8988T (cell line): ENCODE data around the gene LRRC14B.
A peak's percentile ranks its signal among the peaks of the same experiment; 100 is the strongest.

Source experiments
- DNase-seq: peaks from one replicate; pipeline ENCODE4 v3.0.0; 2011

Gene LRRC14B

GRCh38 chr5:191036-191948 is at the start of gene LRRC14B:
TSS of gene LRRC14B (plus strand) at chr5:191495. CDS start at chr5:191539, 44 bp downstream.
- peak; percentile 34 for DNase-seq

GRCh38 chr5:141761-142160 is 49.5 kb upstream of the LRRC14B start:
- peak; percentile 51 for DNase-seq

- DNase-seq = no peak
These were observed 49.0 kb upstream of the LRRC14B start for GRCh38 chr5:142246-142810.

GRCh38 chr5:143041-143440 is 48.3 kb upstream of the LRRC14B start:
- peak; percentile 41 for DNase-seq

- no peak for DNase-seq
These were observed 46.4 kb upstream of the LRRC14B start for GRCh38 chr5:144941-145340.

- DNase-seq = no peak
These were observed 45.5 kb upstream of the LRRC14B start for GRCh38 chr5:145585-146323.

- no peak for DNase-seq
These were observed 43.5 kb upstream of the LRRC14B start for GRCh38 chr5:147751-148150.

- no peak for DNase-seq
These were observed 41.4 kb upstream of the LRRC14B start for GRCh38 chr5:149745-150485.

- no peak for DNase-seq
These were observed 40.5 kb upstream of the LRRC14B start for GRCh38 chr5:150746-151145.

GRCh38 chr5:152077-152476 is 39.2 kb upstream of the LRRC14B start:
- DNase-seq = no peak

- DNase-seq = no peak
These were observed 38.0 kb upstream of the LRRC14B start for GRCh38 chr5:153256-153655.

- DNase-seq = no peak
These were observed 37.1 kb upstream of the LRRC14B start for GRCh38 chr5:154236-154635.

GRCh38 chr5:154826-155225 is 36.5 kb upstream of the LRRC14B start:
- DNase-seq = no peak

- DNase-seq = peak; percentile 16
These were observed 35.5 kb upstream of the LRRC14B start for GRCh38 chr5:155651-156410.

- peak; percentile 23 for DNase-seq
These were observed 34.8 kb upstream of the LRRC14B start for GRCh38 chr5:156411-157072.

GRCh38 chr5:157126-157715 is 34.1 kb upstream of the LRRC14B start:
- no peak for DNase-seq

- no peak for DNase-seq
These were observed 33.5 kb upstream of the LRRC14B start for GRCh38 chr5:157801-158200.

- no peak for DNase-seq
These were observed 32.4 kb upstream of the LRRC14B start for GRCh38 chr5:158807-159447.

- DNase-seq = peak; percentile 27
These were observed 31.7 kb upstream of the LRRC14B start for GRCh38 chr5:159448-160172.

GRCh38 chr5:160173-160510 is 31.2 kb upstream of the LRRC14B start:
- peak; percentile 21 for DNase-seq
